DMS 273 treated with DMSO at 0.1 percent for 48 hours (cell line): ENCODE measurements around the gene SLC6A12.
A peak's percentile ranks its signal among the peaks of the same experiment; 100 is the strongest.

Source experiments
- DNase-seq: peaks from one replicate; lab custom pipeline; 2025; lab: John Stamatoyannopoulos, UW

The SLC6A12 gene

DNA sequence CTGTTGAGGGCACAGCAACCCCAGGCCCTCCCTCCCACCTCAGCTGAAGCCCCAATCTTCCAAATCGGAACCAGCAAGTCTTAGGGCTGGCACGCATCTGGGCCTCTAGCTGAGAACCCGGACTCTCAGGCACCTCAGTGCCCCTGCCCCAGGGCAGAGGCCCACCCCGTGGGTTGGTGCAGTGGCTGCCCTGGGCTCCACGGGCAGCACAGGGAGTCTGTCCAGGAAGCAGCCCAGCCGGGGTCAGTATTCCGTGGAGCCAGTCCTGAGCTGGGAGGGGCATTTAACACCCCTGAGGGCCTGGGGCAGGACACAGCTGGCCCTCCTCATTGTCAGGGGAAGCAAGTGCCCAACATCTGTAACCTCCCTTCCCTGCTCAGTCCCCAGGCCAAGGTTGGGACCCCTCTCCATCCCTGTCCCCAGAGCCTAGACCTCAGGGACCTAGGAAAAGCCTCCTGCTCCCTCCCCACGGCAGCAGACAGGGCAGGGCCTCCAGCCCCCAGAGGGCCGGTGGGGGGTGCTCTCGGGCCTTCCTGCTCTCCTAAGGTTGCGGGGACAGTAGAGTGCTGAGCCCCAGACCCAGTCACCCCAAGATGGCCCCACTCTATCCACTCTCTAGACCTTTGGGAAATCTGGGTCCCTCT, 36.5 kb downstream of the SLC6A12 start:
- no peak for DNase-seq

DNA sequence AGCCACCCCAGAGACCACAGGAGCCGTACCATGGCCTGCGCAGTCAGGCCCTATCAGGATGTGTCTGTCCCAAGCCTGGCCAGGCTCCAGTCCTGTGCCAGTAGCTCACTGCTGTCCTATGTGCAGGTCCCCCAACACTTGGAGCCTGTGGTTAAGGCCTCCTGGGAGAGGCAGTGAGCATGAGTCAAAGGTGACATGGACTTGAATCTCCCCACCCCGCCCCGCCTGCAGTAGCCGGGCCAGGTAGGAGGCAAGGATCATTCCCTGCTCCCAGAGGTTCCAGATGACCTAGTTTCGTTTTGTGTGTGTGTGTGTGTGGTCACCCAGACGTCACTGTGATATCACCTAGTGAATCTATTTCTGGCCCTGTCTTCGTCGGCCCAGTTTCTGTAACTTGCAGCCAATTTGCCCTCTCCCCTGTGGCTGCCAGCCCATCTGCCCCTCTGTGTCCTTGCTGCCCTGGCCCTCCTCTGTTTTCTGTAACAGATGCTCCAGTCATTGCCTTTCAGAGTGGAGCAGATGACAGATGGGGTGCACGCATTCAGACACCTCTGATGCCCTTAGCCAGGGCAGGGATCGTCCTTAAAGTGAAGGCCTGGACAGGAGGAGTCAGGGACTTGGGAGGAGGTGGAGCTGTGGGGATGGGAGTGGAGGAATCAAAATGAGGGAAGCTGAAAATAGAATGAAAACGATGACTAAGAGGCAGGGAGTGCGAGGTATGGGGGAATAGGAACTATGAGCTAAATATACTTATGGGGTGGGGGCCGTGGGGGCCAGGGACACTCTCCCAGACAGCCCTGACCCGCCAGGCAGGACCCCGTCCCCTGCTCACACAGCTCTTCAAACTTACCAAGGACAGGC, 37.4 kb downstream of the SLC6A12 start:
- peak; percentile 91 for DNase-seq

DNA sequence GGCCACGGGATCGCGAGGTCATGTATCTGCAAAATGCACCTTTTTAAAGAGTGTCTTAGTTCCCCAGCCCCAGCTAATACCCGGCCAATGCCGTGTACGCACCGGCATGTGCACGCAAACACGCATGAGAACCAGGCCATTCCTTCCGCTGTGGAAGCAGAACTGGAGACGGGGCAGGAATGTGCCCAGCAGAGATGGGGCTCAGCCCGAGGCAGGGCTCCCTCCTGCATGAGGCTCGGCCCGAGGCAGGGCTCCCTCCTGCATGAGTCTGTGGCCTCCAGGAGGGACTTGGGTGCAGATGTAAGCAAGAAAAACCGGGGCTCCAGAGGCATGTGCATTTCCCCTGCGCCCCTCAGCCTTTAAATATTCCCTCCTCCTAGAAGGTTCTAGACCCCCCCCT, 38.2 kb downstream of the SLC6A12 start:
- DNase-seq: no peak

DNA sequence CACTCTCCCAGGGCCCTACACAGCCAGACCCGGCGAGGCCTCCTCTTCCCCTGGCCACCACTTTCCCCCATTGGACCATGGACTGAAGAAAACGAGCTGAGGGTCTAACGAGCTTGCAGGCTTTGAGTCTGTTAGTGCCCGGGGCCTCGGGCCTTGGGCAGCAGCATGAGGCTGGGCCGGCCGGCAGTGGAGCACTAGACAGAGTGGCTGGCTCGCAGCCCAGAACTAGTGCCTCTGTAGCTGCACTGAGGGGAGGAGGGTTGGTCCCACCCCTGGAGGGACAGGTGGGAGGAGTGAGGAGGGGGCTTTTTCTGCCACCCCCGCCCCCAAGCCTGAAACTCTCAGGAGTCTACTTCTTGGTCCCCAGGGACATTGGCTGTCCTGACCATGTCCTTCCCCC, 38.7 kb downstream of the SLC6A12 start:
- no peak for DNase-seq

DNA sequence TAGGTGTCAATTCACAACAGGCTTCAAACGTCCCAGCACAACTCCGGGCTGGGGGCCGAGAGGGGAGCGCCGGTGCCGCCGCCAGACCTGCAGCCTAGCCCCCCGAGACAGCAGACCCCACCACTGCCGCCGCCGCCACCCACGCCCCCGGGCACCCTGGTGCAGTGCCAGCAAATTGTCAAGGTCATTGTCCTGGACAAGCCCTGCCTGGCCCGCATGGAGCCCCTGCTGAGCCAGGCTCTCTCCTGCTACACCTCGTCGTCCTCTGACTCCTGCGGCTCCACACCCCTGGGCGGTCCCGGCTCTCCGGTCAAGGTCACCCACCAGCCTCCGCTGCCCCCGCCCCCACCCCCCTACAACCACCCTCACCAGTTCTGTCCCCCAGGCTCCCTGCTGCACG, 39.4 kb downstream of the SLC6A12 start:
- no peak for DNase-seq

DNA sequence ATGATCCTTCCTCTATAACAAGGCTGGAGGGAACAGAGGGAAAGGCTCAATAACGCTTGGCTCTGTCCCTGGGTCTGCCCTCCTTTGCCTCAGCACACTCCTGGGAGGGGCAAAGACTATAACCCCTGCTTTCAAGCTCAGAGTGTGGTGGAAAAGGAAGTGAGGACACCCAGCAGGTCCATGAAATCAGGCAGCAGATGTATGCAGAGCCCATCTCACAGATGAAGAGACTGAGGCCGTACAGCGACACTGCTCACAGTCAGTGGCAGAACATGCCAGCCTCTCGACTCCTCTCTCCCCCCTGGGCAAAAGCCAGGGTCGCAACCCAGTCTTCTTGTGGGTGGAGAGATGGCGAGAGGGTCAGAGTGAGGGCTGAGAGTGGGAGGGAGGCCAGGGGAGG, 39.8 kb downstream of the SLC6A12 start:
- no peak for DNase-seq

DNA sequence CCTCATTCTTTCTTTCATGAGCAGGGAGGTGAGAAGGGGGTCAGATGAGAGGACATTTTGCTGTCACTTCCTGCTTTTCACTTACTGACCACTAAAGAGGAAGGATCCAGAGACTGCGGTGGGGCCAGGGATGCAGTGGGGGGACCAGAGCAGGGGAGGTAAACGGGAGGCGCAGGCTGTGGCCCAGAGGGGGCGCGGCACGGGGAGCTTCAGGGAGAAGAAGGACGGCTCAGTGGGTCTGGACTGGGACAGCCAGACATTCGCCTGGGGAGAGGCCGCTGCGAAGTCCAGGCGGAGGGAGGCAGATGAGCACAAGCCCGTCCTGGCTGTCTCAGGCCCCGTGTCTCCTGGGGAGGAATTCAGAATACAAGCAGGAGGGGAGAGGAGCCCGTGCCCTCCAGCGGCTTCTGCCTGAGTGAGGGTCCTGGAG, 41.2 kb downstream of the SLC6A12 start:
- no peak for DNase-seq

DNA sequence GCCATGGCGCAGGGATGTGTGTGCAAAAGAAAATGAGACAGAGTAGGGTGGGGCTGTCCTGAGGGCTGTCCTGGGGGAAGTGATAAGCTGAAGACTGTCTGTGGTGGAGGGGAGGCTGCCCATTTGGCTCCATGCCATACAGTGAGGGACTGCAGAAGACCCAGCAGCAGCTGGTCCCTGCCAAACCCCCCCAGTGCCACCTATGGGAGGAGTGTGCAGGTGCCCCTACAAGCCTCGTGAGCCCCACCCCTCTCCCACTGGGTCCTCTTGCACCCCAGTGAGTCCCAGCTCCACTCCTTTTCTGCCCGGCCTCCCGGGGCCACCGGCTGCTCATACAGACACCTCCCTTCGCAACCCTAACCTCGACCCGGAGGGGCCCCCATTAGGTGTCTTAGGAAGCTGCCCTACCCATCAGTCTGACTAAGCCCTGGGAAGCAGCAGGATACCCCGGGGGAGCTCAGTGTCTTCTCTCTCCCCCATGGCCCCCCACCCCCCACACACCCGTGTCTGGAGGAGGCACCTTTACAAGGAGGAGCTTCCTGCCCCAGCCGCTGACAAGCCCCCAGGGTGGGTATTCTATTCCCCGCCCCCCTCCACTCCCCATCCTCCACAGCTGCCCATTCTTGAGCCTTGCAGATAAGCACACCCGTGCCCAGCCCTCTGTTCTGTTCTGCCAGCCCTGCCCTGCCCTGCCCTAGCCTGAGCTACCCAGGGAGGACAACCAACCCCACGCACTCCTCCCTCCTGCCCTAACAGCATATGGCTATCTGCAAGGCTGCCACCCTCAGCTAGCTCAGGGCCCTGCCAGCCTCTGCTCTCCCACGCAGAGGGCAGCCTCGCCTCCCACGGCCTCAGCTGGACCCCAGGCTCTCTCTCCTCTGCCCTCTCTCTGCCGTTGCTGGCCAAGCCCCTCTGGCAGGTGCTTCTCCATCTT, 41.9 kb downstream of the SLC6A12 start:
- DNase-seq: no peak

DNA sequence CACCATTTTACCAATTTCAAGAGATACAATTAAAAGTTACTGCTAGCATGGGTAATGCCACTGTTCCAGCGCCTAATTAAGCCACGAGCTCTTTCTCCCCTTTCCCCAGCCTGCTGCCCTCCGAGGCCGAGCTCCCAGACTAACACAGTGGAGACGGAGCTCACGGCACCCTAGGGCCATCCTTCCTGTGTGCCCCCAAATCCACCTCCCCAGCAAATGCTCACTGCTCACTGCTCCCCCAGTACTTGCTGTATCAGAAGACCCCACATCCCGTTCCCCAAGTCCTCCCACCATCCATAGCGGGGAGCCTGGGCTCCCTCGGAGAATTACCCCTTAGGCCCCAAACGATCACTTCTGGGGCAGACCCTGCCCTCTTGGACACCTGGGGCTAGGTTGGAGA, 42.7 kb downstream of the SLC6A12 start:
- DNase-seq: no peak

DNA sequence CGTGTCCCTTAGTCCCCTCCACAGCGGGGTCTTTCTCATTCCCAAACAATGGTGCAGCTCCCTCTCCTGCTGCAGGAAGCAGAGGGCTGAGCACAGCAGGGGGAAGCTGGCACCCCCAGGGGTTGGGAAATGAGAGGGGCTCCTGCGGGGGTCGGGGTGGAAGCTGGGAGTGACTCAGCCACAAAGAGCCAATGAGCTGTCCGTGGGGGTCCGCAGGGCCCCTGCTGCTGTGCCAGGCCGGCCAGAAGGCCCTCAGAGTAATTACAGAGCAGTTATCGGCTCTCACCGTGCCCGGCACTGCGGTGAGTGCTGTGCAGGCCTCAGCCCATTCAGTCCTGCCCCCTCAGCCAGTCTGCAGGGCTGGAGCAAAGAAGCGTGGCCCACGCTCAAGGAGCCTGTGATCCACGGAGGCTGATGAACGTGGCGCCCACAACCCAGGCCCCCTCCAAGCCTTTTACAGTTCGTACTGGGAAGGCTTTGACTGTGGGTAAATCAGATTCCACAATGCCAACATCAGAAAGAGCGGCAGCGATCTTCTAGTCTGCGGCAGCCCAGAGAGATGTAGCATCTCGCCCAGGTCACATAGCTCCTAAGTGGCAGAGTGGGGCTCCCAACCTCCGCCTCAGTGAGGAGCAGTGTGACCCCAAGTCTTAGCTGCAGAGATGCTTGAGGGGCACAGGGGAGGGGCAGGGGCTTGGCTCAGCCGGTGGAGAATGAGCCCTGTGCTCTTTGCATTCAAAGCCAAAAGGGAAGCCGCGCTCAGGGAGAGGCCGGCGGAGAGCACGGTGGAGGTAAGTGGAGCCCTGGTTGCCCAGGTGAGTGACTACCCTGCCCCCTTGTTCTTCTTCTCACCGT, 43.4 kb downstream of the SLC6A12 start:
- DNase-seq: no peak

DNA sequence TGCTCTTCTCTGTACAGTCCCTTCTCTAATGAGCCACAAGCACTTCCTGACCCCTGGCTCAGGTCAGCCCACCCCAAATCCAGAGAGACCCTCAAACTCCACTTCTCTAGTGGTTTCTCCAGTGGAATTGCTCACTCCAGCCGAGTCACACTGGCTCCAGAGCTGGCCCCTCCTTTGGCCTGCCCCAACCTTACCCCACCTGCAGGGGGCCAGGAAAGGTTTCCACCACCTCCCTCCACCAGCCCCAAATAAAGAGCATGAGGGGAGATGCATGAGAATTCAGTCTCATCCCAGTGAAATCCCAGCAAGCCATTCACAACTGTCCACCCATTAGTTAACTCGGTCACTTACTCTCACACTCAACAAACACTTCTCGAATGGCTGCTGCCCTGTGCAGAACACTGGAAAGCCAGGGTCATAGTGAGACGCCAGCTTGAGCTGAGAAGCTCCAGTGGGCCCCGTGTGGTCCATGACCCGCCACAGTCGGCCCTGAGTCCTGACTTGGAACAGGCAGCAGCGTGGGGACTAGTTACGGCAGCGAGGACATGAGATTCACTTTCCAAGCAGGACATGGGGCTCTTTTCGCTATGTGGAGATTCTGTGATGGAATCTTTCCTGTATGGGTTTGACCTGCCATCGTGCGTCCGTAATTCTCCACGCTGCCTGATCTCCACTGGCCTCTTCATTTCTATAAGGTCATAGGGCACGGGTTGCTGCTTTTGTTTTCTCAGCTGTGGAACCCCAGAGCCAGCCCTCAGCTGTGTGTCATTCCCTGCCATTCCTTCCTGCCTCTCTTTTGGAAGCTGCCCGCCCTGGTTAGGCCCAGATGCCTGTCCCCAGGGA, 44.2 kb downstream of the SLC6A12 start:
- DNase-seq: no peak

DNA sequence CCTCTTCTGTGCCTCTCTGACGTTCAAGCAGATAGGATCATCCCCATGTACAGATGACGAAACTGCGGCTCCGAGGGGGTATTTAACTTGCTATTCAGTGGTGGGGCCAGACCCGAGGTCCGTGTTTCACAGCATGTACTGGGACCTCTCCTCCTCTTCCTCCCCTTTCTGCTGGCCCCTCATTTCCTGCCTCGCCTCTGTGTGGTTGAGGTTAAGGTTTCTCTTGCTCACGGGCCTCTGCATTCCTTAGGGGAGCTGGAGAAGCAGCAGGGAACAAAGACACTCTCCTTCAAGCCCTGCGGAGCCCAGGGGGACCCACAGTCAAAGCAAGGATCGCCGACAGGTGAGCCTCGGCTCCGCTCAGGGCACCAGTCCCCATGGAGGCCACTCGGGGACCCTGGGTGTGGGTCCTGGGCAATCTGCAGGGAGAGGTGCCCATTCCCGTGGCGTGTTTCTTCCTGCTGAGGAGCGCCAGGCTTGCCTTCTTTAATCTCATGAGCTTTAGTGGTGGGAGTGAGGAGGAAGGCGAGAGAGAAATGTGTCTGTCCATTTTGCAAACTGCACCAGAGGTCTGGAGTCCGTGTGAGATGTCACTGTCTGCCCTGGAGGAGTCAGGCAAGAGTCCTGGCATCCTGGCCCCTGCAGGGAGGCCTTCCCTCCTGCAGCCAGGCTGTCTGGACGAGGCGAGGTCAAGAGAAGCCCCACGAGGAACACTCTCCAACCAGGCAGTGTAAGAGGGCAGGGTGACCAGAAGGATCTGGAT, 45.0 kb downstream of the SLC6A12 start:
- DNase-seq: no peak

DNA sequence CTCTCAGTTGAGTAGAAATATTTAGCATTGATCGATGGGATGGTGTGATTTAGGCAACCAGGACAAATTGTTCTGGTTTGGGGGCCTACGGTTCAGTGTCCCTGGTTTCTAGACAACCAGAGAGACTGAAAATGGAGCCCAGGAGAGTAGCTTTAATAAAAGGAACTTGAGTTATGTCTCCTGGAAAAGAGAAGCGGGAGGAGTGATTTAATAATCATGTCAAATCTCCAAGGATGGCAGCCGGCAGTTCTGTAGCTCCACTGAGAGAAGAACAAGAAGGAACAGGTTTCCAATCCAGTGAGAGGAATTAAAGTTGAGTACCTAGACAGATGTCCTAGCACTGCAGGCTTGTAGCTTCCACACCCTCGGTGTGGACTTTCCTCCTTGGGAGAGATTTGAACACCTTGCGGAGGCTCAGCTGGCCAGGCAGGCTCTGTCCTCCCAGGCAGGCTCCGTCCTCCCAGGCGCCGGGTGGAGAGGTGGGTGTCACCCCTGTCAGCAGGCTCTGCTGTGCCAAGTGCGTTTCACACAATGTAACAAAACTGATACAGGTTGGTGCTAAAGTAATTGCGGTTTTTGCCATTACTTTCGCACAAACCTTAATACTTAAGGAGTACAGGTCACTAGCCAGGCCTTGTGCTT, 45.9 kb downstream of the SLC6A12 start:
- no peak for DNase-seq

DNA sequence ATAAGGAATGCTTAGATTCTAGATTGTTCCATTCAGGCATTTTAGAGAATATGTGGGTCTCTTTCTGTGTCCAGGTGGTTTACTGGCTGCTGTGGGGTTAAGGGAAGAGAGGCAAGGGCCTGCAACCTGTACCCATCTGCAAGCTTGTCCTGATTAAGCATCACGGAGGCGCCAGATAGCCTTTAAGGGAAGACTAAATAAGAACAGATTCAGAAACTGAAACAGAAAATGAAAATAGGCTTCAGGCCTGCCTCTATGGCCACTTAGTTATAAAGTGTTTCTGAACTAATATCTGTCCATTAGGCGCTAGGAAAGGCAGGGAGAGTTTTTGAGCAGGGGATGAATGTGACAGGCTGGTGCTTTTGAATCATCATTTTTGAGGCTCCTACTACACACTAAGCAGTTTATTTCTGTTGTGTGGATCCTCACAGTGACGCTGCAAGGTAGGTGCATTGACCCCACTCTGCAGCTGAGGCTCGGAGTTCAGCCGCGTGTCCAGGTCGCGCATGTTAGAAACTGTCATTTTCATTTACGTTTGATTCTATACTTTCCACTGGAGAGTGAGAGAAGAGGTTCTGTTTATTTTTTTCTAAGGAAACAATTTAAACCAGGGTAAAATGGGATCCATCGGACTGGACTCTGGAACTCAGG, 47.4 kb downstream of the SLC6A12 start:
- DNase-seq: no peak

DNA sequence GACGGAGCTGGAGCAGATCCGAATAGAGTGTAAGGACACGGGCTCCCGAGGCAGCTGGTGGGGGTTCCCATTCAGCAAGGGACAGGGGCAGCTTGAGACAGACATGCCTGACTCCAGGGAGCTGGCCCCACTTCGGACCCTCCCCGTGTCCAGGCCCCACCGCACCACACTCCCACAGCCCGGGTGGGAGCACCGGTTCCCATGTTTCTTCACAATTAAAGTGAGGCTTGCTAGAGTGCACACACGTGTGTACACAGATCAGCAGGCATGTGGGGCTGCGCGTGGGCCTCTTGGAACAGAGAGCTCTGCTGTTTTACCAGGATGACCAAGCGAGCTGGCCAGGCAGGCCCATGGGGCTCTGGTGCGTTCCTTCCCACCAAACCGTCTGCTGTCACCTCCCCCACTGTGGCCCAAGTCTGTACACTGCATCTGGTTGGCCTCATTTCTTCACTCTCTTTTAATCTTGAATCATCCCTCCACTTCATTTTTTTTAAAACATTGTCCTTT, 48.0 kb downstream of the SLC6A12 start:
- no peak for DNase-seq

DNA sequence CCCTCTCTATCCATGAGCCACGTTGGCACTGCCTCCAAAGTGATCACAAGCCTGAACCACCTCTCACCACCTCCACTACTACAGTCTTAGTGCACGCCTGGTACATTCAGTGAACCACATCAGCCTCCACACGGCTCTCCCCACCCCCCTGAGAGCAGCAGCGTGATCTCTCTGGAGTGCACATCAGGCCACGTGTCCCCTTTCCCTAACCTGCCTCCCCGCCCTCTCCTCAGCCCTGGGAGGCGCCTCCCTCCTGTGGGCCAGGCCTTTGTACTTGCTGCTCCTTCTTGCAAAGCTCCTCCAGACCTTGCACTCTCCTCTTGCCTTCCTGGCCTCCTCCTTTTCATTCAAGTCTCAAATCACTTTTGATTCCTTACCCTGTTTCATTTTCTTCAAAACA, 49.8 kb downstream of the SLC6A12 start:
- no peak for DNase-seq

DNA sequence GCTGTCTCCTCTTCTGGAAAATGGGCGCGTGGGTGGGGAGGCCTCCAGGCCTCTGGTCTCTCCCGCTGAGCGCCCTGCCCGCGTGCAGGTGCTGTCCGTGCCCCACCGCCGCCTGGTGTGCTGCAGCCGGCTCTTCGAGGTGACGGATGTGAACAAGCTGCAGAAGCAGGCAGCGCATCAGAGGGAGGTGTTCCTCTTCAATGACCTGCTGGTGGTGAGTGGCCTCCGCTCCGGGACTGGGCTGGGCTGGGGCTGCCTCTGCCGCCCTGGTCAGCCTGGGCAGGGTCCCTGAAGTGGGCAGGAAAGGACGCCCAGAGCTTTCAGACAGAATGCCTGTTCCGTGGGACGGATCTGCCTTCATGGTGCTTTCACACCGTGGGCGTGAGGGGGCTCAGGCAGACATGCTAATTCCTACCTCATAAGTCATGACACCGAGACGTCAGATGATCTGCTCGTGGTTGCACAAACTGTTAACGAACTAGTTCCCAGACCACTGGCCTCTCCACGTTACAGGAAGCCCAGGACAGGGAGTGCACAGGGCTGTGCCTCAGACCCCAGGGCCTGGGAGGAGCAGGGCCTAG, 50.5 kb downstream of the SLC6A12 start:
- DNase-seq: no peak
